Vagina (tissue), 2 donors: ENCODE data around the gene WNK2.

Experiments used
- CTCF ChIP-seq, 3 experiments: fragments of 450-650 bp in 2 of 3; fragments of 200-600 bp in 1 of 3; sonication (generic) in 1 of 3; IDR thresholded peaks; one replicate each; pipeline ENCODE4 v1.5.1; 2017 to 2019; ENCODE audit warnings: antibody characterized with exemption in 3 of 3, mild to moderate bottlenecking in 2 of 3, moderate library complexity in 2 of 3
- POLR2AphosphoS5 ChIP-seq, 2 donors: sonication (generic); formaldehyde crosslinking; IDR thresholded peaks; one replicate each; pipeline ENCODE4 v1.9.0; 2017; ENCODE audit warnings: antibody characterized with exemption in 2 of 2, mild to moderate bottlenecking in 2 of 2, low read depth in 1 of 2; ENCODE audit not compliant: insufficient read depth in 1 of 2

- TF ChIP-seq CTCF (IDR thresholded peaks at IDR 0.05) (no peak), POLR2AphosphoS5 (IDR thresholded peaks at IDR 0.05; ENCODE audit: insufficient read depth in 1 of 2, low read depth in 1 of 2) (no peak)
Measured at GRCh38 chr9:93204470-93205043, 20.6 kb downstream of the WNK2 start.
